ENCODE measurements around the gene SLC22A6.
"Not testable (repeated sequence)": the region's sequence is repeated elsewhere in the genome, so short reads cannot be mapped to it uniquely, and the experiment has no call there.

SLC22A6 gene

GRCh38 chr11:62937528-62937927, 47.2 kb downstream of the SLC22A6 start:
- not testable (repeated sequence) for H3K27me3 ChIP-seq (ENCODE audit: control insufficient read depth in 3 of 3, insufficient read depth in 3 of 3, low read depth in 1 of 3, low read length in 3 of 3); H3K4me3 ChIP-seq (ENCODE audit: low read length in 2 of 2); H3K4me2 ChIP-seq (ENCODE audit: insufficient read depth, low read length, poor library complexity, severe bottlenecking); H2BK15ac ChIP-seq (ENCODE audit: low read length); H3K9me3 ChIP-seq (replicated peaks in 1 of 2; ENCODE audit: control insufficient read depth in 2 of 2, insufficient read depth in 1 of 2, low read depth in 1 of 2, low read length in 2 of 2); DNase-seq (ENCODE audit: low spot score); H3K4ac ChIP-seq (ENCODE audit: low read length); H3K14ac ChIP-seq (ENCODE audit: low read length); H3K18ac ChIP-seq (ENCODE audit: low read length); H2BK5ac ChIP-seq (ENCODE audit: low read length); H3K23ac ChIP-seq (ENCODE audit: low read depth, low read length, poor library complexity); H3K79me1 ChIP-seq (ENCODE audit: low read depth, low read length); H2AFZ ChIP-seq (ENCODE audit: low read length); H3K9ac ChIP-seq (ENCODE audit: low read depth, low read length, poor library complexity); H2BK120ac ChIP-seq (ENCODE audit: low read depth, low read length); H4K8ac ChIP-seq (ENCODE audit: low read depth, low read length); H3K36me3 ChIP-seq (replicated peaks in 1 of 2; ENCODE audit: control insufficient read depth in 2 of 2, insufficient read depth in 2 of 2, low read length in 2 of 2); H2AK5ac ChIP-seq (ENCODE audit: low read depth, low read length); H3K4me1 ChIP-seq (ENCODE audit: control insufficient read depth in 2 of 2, insufficient read depth in 1 of 2, low read depth in 1 of 2, low read length in 2 of 2); H3K27ac ChIP-seq (replicated peaks; ENCODE audit: low read length); H2BK12ac ChIP-seq (ENCODE audit: low read length); H4K91ac ChIP-seq (ENCODE audit: low read depth, low read length, poor library complexity)
- WGBS, 2 donors (ENCODE audit: extremely low coverage in 2 of 2, insufficient read length in 2 of 2, insufficient replicate concordance in 1 of 2) = no CpG with 5 or more reads among the region's 2 CpGs

GRCh38 chr11:62934496-62934785, 50.3 kb downstream of the SLC22A6 start:
- DNase-seq (ENCODE audit: low spot score) = no peak
- Histone ChIP-seq H3K9ac (ENCODE audit: low read depth, low read length, poor library complexity) (no peak overlapping the region), H3K4me3 (ENCODE audit: low read length in 2 of 2) (no peak overlapping the region), H4K8ac (ENCODE audit: low read depth, low read length) (no peak overlapping the region), H3K79me1 (ENCODE audit: low read depth, low read length) (no peaks in the 10 kb centered on the region), H3K14ac (ENCODE audit: low read length) (no peak overlapping the region), H2BK15ac (ENCODE audit: low read length) (no peak overlapping the region), H3K23ac (ENCODE audit: low read depth, low read length, poor library complexity) (no peak overlapping the region), H3K36me3 (replicated peaks in 1 of 2; ENCODE audit: control insufficient read depth in 2 of 2, insufficient read depth in 2 of 2, low read length in 2 of 2) (no peaks in the 10 kb centered on the region), H2BK120ac (ENCODE audit: low read depth, low read length) (no peak overlapping the region), H2AFZ (ENCODE audit: low read length) (no peak overlapping the region), H3K27me3 (ENCODE audit: control insufficient read depth in 3 of 3, insufficient read depth in 3 of 3, low read depth in 1 of 3, low read length in 3 of 3) (peaks cover 0 to 23% (median 4%) of the 10 kb centered on the region in 3 experiments), H3K18ac (ENCODE audit: low read length) (no peak overlapping the region), H4K91ac (ENCODE audit: low read depth, low read length, poor library complexity) (no peak overlapping the region), H2AK5ac (ENCODE audit: low read depth, low read length) (no peak overlapping the region), H3K27ac (replicated peaks; ENCODE audit: low read length) (no peak overlapping the region), H3K4ac (ENCODE audit: low read length) (no peak overlapping the region), H2BK12ac (ENCODE audit: low read length) (no peak overlapping the region), H3K4me2 (ENCODE audit: insufficient read depth, low read length, poor library complexity, severe bottlenecking) (no peak overlapping the region), H3K4me1 (ENCODE audit: control insufficient read depth in 2 of 2, insufficient read depth in 1 of 2, low read depth in 1 of 2, low read length in 2 of 2) (no peaks in the 10 kb centered on the region), H3K9me3 (replicated peaks in 1 of 2; ENCODE audit: control insufficient read depth in 2 of 2, insufficient read depth in 1 of 2, low read depth in 1 of 2, low read length in 2 of 2) (peaks cover 0 to 1% of the 10 kb centered on the region in 2 donors), H2BK5ac (ENCODE audit: low read length) (no peak overlapping the region)
- WGBS, 2 donors (ENCODE audit: extremely low coverage in 2 of 2, insufficient read length in 2 of 2, insufficient replicate concordance in 1 of 2) = no CpG with 5 or more reads among the region's 1 CpG

- no peak overlapping the region for H3K27ac ChIP-seq (replicated peaks; ENCODE audit: low read length)
- no peak overlapping the region for H2BK12ac ChIP-seq (ENCODE audit: low read length)
- no peak overlapping the region for H3K14ac ChIP-seq (ENCODE audit: low read length)
- peak overlapping the region; percentile 4 for H3K23ac ChIP-seq (ENCODE audit: low read depth, low read length, poor library complexity)
- no peaks in the 10 kb centered on the region for H3K36me3 ChIP-seq (replicated peaks in 1 of 2; ENCODE audit: control insufficient read depth in 2 of 2, insufficient read depth in 2 of 2, low read length in 2 of 2)
- H3K18ac ChIP-seq (ENCODE audit: low read length) = peak overlapping the region; percentile 74
- H2BK5ac ChIP-seq (ENCODE audit: low read length) = no peak overlapping the region
- peak overlapping the region; percentile 53 for H3K9ac ChIP-seq (ENCODE audit: low read depth, low read length, poor library complexity)
- no peak overlapping the region for H2AFZ ChIP-seq (ENCODE audit: low read length)
- H3K4me2 ChIP-seq (ENCODE audit: insufficient read depth, low read length, poor library complexity, severe bottlenecking) = no peak overlapping the region
- peak overlapping the region; percentile 75 for H4K91ac ChIP-seq (ENCODE audit: low read depth, low read length, poor library complexity)
- no peak overlapping the region for H2BK120ac ChIP-seq (ENCODE audit: low read depth, low read length)
- DNase-seq (ENCODE audit: low spot score) = no peak
- no peak overlapping the region for H3K4me3 ChIP-seq (ENCODE audit: low read length in 2 of 2)
- no peaks in the 10 kb centered on the region for H3K4me1 ChIP-seq (ENCODE audit: control insufficient read depth in 2 of 2, insufficient read depth in 1 of 2, low read depth in 1 of 2, low read length in 2 of 2)
- H3K4ac ChIP-seq (ENCODE audit: low read length) = no peak overlapping the region
- WGBS, 2 donors (ENCODE audit: extremely low coverage in 2 of 2, insufficient read length in 2 of 2, insufficient replicate concordance in 1 of 2) = no CpG with 5 or more reads among the region's 5 CpGs
- peaks cover 0 to 1% of the 10 kb centered on the region in 2 donors for H3K9me3 ChIP-seq (replicated peaks in 1 of 2; ENCODE audit: control insufficient read depth in 2 of 2, insufficient read depth in 1 of 2, low read depth in 1 of 2, low read length in 2 of 2)
- no peaks in the 10 kb centered on the region for H3K79me1 ChIP-seq (ENCODE audit: low read depth, low read length)
- no peak overlapping the region for H4K8ac ChIP-seq (ENCODE audit: low read depth, low read length)
- H3K27me3 ChIP-seq (ENCODE audit: control insufficient read depth in 3 of 3, insufficient read depth in 3 of 3, low read depth in 1 of 3, low read length in 3 of 3) = peaks cover 0 to 28% (median 4%) of the 10 kb centered on the region in 3 experiments
- no peak overlapping the region for H2AK5ac ChIP-seq (ENCODE audit: low read depth, low read length)
- peak overlapping the region; percentile 63 for H2BK15ac ChIP-seq (ENCODE audit: low read length)
Observed at GRCh38 chr11:62933750-62934495, 50.8 kb downstream of the SLC22A6 start.

GRCh38 chr11:62933285-62933684, 51.5 kb downstream of the SLC22A6 start:
- H2AK5ac ChIP-seq (ENCODE audit: low read depth, low read length) = no peak overlapping the region
- H2BK15ac ChIP-seq (ENCODE audit: low read length) = peak overlapping the region; percentile 63
- H2BK120ac ChIP-seq (ENCODE audit: low read depth, low read length) = no peak overlapping the region
- peaks cover 0 to 1% of the 10 kb centered on the region in 2 donors for H3K9me3 ChIP-seq (replicated peaks in 1 of 2; ENCODE audit: control insufficient read depth in 2 of 2, insufficient read depth in 1 of 2, low read depth in 1 of 2, low read length in 2 of 2)
- H3K27ac ChIP-seq (replicated peaks; ENCODE audit: low read length) = no peak overlapping the region
- H3K18ac ChIP-seq (ENCODE audit: low read length) = no peak overlapping the region
- peak overlapping the region in 1 of 2 donors; percentile 13 for H3K4me3 ChIP-seq (ENCODE audit: low read length in 2 of 2)
- no peak overlapping the region for H2BK12ac ChIP-seq (ENCODE audit: low read length)
- no peak overlapping the region for H4K8ac ChIP-seq (ENCODE audit: low read depth, low read length)
- H3K9ac ChIP-seq (ENCODE audit: low read depth, low read length, poor library complexity) = no peak overlapping the region
- H3K27me3 ChIP-seq (ENCODE audit: control insufficient read depth in 3 of 3, insufficient read depth in 3 of 3, low read depth in 1 of 3, low read length in 3 of 3) = peaks cover 0 to 34% (median 6%) of the 10 kb centered on the region in 3 experiments
- no peak overlapping the region for H2BK5ac ChIP-seq (ENCODE audit: low read length)
- peaks cover 0 to 3% of the 10 kb centered on the region in 2 donors for H3K4me1 ChIP-seq (ENCODE audit: control insufficient read depth in 2 of 2, insufficient read depth in 1 of 2, low read depth in 1 of 2, low read length in 2 of 2)
- no peak overlapping the region for H3K4me2 ChIP-seq (ENCODE audit: insufficient read depth, low read length, poor library complexity, severe bottlenecking)
- no peaks in the 10 kb centered on the region for H3K79me1 ChIP-seq (ENCODE audit: low read depth, low read length)
- H3K4ac ChIP-seq (ENCODE audit: low read length) = no peak overlapping the region
- no peaks in the 10 kb centered on the region for H3K36me3 ChIP-seq (replicated peaks in 1 of 2; ENCODE audit: control insufficient read depth in 2 of 2, insufficient read depth in 2 of 2, low read length in 2 of 2)
- WGBS, 2 donors (ENCODE audit: extremely low coverage in 2 of 2, insufficient read length in 2 of 2, insufficient replicate concordance in 1 of 2) = no CpG with 5 or more reads among the region's 13 CpGs
- no peak overlapping the region for H4K91ac ChIP-seq (ENCODE audit: low read depth, low read length, poor library complexity)
- H3K14ac ChIP-seq (ENCODE audit: low read length) = no peak overlapping the region
- no peak for DNase-seq (ENCODE audit: low spot score)
- H2AFZ ChIP-seq (ENCODE audit: low read length) = no peak overlapping the region
- H3K23ac ChIP-seq (ENCODE audit: low read depth, low read length, poor library complexity) = no peak overlapping the region
